Stimulated activated CD8-positive, alpha-beta memory T cell treated with anti-CD3 and anti-CD28 coated beads, Interleukin-12 subunit alpha, Interleukin-12 subunit beta, amount 100 ng/mL, for 24 hours (primary cell): ENCODE data around the gene ATP6V0A1.
"Not testable (repeated sequence)": the region's sequence is repeated elsewhere in the genome, so short reads cannot be mapped to it uniquely, and the experiment has no call there.

Experiments
- DNase-seq: peaks from one replicate; pipeline ENCODE4 v3.0.0-alpha.2; 2020; ENCODE audit errors: extremely low read depth

ATP6V0A1 gene

DNA sequence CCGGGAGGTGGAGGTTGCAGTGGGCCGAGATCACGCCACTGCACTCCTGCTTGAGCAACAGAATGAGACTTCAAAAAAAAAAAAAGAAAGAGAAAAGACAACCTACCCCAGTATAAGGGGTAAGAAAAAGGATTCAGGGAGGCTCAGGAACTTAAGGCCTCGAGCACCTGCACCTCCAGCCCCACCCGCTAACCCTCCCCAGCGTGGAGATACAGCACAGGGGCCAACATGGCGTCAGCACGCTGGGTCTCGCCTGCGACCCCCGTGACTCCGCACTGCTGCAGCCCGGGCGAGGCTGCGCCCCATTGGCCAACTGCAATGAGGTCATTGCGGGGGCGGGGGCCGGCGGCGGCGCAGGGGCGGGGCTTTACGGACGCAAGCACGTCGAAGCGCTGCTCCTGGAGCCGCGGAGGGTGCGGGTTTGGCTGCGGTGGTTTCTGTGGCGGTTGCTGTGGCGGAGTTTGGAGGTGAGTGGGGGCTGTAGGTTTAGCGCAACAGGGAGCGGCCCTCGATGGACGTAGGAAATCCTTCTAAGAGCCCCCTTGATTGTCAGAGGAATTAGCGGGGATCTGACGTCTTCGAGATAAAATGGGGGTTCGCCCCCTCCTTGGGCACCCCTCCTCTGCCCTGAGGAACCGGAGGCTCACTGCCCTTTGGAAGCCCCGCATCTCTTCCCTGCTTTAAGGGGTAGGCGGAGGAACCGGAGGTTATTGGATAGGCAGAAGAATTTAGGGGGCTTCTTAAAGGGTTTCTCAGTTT, at the start of gene ATP6V0A1:
Gene ATP6V0A1 (plus strand): TSS at position 382 of the 759 bp plus-strand sequence. CDS start 2,017 bp downstream, outside the sequence.
- peak; percentile 73 for DNase-seq

DNA sequence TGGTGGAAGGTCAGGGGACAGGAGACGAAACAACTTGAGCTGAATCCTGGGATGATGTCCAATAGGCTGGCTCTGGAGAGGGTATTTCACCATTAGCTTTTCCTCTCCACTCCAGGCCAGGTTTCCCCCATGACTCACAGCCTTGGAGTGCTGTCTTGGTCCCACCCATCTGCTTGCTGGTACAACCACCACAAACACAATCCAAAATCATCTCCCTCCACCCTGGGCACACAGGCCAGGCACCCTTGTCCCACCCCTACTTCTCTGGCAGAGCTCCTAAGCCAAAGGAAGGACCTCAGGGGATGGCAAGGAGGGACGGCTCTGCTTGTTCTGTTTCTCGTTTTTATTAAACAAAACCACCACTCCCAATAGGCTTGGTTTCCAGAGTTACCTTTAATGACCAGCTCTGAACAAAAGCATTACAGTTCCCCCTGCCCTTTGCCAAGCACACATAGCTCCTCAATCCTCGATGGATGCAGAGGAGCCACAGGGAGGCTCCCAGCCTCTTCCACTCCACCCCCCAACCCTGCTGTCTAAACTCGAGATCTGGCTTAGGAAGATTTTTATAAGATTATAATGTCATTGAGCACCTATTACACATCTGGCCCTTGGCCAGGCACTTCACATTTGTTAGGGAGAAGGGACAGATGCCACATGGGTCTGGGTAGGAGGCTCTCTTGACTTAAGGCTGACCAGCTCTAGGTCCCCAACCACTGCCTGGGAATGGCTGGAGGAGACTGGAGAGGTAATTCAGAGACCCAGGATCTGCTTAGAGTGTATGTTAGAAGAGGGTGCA, 49.0 kb upstream of the ATP6V0A1 start:
- DNase-seq, result no peak

DNA sequence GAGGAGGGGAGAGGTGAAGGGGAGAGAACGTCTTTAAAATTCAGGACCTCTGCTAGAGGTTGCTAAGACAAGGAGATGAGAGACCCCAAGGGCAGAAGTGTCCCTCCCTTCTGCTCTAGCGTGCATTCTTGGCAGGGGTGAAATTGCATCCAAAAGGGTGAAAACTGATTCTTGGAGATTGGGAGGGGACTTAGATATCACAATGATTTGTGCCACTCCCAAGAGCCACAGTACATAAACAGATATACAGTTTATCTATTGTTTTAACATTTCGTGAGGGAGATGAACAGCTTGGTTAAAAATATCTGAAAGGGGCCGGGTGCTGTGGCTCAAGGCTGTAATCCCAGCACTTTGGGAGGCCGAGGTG, 48.4 kb upstream of the ATP6V0A1 start:
- DNase-seq, result no peak

DNA sequence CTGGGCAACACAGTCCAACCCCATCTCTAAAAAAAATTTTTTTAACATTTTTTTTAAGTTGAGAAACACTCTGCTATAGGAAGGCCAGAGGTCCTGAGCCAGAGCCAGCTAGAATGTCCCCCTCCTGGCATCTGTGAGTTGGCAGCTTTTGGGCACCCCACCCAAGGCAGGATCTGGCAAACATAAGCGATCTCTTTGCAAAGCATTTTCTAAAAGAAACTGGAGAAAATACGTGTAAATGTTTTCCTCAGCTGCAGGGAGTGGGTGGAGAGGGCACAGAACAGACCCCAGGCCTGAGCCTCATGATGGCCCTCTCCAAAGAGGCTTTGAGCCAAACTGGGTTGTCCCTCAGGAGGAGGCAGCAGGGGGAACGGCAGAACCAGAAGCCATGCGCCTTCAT, 47.3 kb upstream of the ATP6V0A1 start:
- DNase-seq, result no peak

DNA sequence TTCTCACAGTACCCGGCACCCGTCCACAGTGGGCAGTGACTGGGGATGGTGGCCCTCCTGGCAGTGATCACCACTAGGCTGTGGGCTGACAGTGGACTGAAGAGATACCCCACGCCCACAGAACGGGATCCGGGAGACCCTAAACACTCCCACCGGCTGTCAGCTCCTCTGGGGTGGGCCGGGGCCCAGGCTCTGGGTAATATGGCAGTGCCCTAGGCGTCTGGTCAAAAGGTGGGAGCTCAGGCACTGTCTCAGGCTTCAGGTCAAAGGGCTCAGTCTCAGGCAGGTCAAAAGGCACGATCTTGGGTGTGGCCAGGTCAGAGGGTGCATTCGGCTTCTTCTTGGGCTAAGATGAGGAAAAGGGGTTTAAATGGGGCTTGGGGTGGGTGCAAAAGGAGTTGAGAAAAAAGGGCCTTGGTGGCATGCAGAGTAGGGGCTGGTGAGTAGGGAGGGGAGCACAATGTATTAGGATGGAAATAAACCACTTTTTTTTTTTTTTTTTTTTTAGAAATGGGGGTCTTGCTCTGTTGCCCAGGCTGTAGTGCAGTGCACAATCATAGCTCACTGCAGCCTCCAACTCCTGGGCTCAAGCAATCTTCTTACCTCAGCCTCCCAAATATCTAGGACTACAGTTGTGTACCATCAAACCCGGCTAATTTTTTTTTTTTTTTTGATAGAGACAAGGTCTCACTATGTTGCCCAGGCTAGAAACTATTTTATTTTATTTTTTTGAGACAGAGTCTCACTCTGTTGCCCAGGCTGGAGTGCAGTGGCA, 46.6 kb upstream of the ATP6V0A1 start:
- DNase-seq, result no peak

DNA sequence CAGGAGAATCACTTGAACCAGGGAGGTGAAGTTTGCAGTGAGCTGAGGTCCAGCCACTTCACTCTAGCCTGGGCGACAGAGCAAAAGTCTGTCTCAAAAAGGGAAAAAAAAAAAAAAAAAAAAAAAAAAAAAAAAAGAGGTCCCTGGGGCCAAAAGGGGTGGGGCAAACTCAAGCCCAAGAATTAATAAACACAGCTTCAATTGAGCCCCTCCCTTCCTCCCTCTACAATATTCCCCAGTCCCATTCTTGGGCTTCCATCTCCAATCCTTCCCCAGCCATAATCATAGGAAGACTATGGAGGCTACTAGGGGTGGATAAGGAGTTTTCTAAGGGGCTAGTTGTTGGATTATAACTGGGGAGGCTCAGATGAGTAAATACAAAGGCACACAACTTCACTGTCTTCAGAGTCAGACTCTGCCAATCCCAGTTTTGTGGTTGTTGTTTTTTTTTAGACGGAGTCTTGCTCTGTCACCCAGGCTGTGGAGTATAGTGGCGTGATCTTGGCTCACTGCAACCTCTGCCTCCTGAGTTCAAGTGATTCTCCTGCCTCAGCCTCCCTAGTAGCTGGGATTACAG, 45.1 kb upstream of the ATP6V0A1 start:
- no peak for DNase-seq

DNA sequence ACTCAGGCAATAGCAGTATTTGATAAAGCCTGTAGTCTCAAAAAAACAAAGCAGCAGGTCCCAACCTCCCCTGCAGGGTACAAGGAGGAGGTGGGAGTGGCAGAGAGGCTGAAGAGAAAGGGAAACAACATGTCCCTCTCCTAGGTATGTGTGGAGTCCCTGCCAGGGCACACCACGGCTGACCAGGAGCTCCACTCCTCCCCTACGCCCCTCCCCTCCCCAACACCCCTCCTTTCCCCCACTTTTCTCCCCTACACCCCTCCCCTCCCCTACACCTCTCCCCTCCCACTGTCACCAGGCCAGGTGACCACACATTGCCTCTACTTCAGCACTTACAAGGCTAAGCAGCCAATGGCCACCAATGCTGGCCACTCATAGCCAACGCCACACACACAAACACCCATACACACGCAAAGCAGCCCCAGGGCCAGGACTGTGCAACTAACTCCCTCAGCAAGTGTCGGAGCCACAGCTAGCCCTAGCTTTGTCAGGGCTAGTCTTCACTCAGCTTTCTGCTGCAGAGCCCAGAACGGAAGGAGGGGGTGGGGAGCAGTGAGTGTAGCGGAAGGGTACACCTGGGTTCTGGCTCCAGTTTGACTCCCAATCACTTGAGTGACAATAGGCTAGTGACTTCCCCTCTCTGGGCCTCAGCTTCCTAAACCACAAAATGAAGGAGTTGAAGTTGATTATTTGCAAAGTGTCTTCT, 43.8 kb upstream of the ATP6V0A1 start:
- no peak for DNase-seq

DNA sequence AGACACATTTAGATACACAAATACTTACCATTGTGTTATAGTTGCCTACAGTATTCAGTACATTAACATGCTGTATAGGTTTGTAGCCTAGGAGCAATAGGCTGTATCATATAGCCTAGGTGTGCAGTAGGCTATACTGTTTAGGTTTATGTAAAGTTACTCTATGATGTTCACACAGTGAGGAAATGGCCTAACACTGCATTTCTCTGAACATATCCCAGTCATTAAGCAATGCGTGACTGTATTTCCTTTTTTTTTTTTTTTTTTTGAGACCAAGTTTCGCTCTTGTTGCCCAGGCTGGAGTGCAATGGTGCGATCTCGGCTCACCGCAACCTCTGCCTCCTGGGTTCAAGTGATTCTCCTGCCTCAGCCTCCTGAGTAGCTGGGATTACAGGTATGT, 40.7 kb upstream of the ATP6V0A1 start:
- DNase-seq, result not testable (repeated sequence)

DNA sequence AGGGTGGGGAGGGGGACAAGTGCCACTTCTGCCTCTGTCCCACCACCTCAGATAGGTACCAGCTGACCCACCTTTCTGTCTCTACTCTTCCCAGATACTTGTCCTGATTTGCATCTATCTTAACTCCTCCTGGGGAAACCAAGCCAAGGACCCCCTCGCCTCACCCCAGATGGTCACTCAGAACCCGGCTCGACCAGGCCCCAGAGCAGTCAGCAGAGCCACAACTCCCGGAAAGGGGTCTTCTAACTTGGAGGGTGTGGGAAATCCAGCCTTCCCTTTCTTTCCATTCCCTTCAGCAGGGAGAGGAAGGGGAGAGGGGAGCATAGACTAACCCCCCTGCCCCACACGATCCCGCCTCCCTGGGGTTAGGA, 37.6 kb upstream of the ATP6V0A1 start:
- DNase-seq, result no peak

DNA sequence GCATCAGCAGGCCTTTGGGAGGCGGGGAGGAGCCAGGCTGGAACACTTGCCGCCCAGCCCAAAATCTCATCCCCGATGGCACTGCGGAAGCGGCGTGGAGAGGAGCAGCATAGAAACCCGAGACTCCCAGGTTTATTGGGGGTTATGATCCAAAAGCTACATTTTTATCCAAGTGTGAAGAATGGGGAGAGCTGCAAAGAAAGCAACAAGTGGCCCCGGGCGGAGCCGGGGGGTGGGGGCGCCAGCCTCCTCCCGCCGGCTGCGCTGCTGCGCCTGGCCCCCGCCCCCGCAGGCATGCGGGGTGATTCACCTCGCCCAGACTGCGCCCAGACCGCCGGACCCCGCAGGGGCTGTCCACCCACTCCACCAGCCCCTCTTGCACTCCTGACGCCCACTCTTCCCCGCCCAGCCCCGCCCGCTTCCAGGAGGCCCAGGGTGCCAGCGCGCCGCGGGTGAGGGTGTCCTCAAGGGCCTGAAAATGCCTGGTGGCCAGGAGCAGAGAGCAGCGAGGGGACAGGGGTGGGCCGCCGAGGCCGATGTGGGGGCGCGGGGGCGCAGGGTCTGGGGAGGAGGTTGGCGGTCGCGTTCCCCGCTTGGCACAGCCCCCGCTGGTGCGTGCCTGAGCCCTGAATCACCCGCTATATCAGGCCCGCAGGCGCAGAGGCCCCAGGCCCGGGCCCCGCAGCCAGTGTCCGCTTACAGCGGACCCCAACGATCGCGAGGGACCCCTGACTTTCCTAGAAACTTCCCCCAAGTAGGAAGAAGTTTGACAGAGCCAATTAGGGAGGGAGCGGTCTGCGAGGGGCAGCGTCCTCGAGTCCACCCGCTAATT, 37.0 kb upstream of the ATP6V0A1 start:
- no peak for DNase-seq

DNA sequence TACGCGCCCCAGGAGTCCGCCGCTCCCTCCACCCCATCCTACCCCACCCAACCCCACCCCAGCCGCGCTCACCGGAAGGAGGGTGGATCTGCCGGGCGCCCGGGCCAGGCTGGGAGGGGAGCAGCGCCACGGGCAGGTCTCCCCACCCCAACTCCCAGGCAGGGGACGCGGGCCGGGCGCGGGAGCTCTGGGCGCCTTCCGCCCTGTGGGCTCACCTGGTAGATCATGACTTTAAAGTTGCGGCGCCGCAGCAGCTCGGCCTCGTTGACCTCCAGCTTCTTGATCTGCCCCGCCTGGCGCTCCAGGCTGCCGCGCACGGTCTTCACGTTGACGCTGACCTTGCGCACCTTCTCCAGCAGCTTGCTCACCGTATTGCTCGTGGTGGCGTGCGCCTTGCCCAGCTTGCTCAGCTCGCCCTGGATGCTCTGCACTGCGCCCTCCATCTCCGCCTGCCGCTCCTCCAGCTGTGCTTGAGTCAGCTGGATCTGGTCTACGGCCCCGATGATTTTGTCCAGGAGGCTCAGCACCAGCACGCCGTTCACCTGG, 36.2 kb upstream of the ATP6V0A1 start:
- no peak for DNase-seq

DNA sequence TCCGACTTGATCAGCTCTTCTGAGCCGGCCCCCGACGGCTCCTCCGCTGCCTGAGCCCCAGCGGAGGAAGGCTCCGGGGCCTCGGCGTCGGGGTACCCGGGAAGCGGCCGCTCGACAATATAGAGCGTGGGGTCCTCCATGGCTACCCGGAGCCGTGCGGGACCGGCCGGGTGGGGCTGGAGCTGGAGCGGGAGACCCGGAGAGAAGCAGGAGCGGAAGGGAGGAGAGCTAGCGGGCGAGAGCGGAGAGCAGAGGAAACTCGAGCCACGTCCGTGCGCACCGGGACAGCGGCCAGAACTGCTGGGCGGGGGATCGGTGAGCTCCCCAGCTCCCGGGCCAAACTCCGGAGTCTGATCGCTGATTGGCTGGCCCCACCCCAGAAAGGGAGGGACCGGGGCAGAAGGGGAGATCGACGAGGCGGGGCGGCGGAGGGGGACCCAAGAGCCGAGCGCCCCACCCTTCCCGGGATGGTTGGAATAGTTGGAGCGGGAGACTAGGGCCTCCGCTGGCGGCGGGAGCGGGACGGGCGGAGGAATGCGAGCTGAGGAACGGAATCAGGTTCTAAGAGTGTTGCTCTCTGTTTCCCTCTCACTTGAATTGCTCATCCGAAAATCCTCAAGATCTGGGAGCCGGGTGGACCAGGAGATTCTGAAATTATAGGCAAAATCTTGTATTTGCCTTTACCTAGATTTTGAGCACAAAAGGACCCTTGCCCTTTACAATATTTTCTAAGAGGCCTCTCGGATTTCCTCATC, 35.5 kb upstream of the ATP6V0A1 start, which contains the start of gene CAVIN1:
Gene CAVIN1 (minus strand): TSS at position 299 of the 755 bp plus-strand sequence. CDS start 159 bp downstream, at position 140.
- no peak for DNase-seq

DNA sequence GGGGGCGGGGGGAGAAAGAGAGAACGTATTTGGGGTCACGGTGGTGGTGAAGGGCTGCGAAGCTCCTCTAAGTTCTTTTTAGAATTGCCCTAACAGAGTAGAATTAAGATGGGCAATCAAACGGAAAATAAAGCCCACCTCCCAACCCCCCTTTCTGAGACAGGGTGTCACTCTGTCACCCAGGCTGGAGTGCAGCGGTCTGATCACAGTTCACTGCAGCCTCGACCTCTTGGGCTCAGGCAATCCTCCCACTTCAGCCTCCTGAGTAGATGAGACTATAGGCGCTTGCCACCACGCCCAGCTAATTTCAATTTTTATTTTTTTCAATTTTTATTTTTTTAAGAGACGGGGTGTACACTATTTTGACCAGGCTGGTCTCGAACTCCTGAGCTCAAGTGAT, 34.9 kb upstream of the ATP6V0A1 start:
- no peak for DNase-seq

DNA sequence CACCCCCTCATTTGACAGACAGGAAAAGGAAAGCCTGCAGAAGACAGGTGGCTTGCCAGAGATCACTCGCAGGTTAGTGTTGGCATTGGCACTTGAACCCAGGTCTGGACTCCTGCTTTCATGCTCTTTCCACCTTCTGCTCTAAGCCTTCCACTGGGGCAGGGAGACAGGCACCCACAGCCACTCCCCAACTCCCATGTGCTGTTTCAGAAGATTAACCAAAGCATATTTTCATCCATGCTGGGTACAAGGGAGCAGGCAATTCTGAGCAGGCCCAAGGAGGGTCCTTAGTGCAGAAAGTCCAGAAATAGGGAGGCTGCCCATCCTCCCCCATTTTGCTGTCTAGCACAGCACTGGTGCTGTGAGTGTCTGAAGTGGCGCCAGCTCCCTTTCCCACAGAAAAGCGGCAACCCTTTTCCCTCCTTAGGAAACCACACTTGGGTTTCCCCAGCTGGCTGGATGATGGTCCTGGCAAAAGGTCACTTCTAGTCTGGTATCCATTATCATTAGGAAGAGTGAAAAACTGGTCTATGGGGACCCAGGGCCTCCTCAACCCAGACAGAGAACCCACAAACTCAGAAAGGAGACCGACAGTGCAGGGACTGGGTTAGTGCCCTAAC, 33.6 kb upstream of the ATP6V0A1 start:
- DNase-seq, result no peak

DNA sequence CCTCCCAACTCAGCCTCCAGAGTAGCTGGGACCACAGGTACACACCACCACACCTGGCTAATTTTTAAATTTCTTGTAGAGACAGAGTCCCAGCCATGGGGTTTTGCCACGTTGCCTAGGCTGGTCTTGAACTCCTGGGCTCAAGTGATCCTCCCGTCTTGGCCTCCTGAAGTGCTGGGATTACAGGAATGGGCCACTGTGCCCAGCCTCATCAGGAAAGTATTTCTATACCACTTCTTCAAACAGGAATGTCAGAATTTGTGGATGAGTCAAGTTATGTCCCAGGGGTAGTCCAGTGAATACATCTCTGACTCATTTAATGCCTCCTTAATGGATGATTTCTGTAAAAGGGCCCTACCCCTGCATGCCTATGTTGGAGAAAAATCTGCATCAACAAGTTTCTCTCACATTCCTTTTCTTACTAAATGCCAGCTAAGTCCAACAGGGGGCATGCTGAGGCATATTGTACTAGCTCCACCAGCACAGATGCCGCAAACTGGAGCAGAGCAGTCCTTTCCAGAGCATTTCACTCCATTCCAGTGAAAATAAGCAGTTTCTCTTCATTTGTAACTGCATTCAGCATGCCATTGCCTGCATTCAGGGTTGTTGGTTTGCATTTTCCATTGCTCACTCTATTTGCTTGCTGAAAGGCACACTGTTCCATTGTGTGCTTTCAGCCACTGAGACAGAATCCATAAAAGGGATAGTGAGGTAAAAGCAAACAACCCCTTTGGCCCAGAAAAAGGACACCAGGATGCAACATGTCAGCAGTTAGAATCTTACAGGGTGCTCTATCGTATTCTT, 30.3 kb upstream of the ATP6V0A1 start:
- DNase-seq, result no peak

DNA sequence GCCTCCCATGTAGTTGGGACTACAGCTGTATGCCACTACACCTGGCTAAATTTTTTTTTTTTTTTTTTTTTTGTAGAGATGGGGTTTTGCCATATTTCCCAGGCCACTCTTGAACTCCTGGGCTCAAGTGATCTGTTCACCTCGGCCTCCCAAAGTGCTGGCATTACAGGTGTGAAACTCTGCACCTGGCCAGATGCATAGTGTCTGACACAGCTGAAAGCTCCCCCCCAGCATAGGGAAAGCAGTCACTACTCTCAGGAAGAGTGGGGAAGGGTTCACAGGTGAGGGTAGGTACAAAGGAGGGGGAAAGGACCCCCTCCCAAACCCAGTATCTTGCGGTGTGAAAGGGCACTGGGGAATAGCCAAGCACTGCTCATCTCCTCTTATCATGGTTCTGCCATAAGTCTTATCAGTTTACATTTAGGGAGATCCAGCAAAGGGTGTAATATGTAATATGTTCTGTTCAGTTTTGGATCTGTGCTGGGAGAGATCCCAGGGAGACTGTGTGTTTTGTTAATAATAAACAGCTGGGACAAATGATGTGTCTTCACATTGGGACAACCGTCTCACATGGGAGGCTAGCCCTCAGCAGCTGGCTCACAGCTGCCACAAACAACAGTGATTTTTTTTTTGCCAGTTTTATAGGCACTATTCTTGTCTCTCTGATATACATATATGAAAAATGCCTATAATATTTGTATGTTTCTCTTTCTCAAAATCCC, 28.8 kb upstream of the ATP6V0A1 start:
- DNase-seq, result no peak

DNA sequence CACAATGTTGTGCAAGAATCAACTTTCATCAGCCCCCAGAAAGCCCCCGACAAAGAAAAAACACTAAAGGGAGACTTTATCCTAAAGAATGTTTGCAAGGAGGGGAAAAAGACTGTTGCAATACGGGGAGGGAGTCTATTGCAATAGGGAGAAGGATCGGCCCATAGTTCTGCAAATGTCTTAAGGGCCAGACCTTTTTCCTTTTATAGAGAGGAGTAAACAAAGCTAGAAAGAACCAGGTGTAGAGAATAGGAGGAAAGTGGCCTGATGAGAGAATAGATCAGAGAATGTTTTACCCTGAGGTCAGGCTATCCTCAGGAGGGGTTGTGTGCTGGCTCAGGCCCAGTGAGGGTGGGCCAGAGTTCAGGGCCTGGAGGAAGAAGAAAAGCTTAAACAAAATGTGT, 26.9 kb upstream of the ATP6V0A1 start:
- DNase-seq, result no peak
